ENCODE data around the gene STK26. TPM values are rescaled to one million over a fixed set of nuclear protein-coding genes. Genes with fewer than 3 reads are reported as not detected.
A peak's percentile ranks its signal among the peaks of the same experiment; 100 is the strongest.
"Not testable (repeated sequence)": the region's sequence is repeated elsewhere in the genome, so short reads cannot be mapped to it uniquely, and the experiment has no call there.

STK26 gene
- total RNA-seq, 1 donor from 2014 or later = 21.3 TPM

DNA sequence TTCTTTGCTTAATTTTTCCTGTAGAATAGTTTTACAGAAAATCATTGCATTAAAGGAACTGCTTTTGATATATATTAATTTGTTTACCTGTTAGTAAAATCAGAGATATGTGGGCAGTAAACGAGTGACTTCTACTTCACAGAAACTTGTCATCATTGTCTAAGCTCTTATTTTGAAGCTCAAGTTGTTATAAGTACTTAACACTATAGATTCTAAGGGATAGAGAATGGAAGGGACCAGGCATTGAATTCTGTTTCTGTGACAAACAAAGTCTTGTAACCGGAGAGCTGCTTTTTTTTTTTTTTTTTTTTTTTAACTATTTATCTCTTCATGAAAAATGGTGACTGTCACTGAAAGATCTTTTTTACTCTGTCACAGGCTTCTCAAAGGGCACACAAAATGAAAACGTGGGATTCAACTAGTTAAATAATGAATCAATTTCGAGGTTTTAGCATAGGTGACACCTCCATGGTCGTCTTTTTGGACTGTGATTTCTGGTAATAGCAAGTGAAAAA, 14.4 kb downstream of the STK26 start:
- no peak for DNase-seq (ENCODE audit: low spot score)

- no peak for DNase-seq (ENCODE audit: low spot score)
Measured at GRCh38 chrX:132040066-132040465, 17.0 kb downstream of the STK26 start.

- DNase-seq (ENCODE audit: low spot score) = no peak
Measured at GRCh38 chrX:132041015-132041414, 17.9 kb downstream of the STK26 start.

DNA sequence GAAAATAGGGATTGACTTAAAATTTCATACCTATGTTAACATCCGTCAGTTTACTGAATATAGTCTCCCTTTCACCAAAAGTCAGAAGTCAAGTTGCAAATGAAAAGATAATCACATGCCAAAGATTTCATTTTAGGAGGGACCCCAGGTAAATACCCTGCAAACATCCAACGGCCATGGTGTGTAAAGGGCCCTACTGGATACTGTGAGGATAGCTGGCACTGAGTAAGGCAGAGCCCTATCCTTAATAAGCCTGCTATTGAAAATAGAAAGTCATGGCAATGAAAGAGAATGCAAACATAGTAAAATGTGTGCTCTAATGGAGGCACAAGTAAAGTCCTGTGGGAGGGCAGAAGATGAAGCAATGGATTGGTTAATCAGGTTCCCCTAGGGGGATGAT, 20.9 kb downstream of the STK26 start:
- no peak for DNase-seq (ENCODE audit: low spot score)

DNA sequence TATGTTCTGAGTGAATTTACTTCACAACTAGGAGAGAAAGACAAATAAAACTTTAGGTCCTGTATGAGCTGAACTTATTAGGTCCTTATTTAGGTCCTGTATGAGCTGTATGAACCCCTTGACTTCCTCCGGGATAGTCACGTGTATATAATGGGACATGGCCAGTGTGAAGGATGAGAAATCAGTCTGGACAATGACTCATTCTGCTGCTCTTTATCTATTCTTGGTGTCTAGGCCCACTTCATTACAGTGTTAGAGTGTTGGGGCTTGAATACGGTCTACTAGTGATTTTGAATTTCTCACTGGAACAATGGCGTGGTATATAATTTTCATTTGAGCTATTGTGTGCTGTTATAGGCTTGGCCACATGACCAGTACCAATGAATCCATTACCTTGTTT, 21.9 kb downstream of the STK26 start:
- DNase-seq (ENCODE audit: low spot score) = no peak

GRCh38 chrX:132045456-132045855, 22.4 kb downstream of the STK26 start:
- DNase-seq (ENCODE audit: low spot score) = no peak

DNA sequence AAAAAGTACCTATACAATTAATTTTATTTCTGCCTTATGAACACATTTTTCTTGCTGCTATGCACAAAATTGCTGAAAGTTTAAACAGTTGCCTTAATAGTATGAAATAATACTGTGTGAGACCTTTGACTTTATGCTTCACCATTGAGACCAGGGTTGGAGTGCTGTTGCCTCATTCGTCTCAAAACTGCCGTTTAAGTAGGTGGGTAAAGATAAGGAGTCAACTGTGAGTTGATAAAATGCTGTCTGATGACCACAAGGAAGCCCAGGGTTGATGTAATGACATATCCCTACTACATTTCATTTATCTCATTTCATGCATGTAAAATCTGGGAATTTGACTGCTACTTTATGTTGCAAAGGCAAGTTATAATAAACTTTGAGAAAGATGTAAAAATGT, 23.4 kb downstream of the STK26 start:
- no peak for DNase-seq (ENCODE audit: low spot score)

GRCh38 chrX:132051778-132052177, 28.7 kb downstream of the STK26 start:
- DNase-seq (ENCODE audit: low spot score) = not testable (repeated sequence)

GRCh38 chrX:132058050-132058449, 34.9 kb downstream of the STK26 start:
- DNase-seq (ENCODE audit: low spot score) = no peak

- no peak for DNase-seq (ENCODE audit: low spot score)
Measured at GRCh38 chrX:132058975-132059374, 35.9 kb downstream of the STK26 start.

GRCh38 chrX:132059973-132060540, 37.0 kb downstream of the STK26 start:
- DNase-seq (ENCODE audit: low spot score) = no peak

DNA sequence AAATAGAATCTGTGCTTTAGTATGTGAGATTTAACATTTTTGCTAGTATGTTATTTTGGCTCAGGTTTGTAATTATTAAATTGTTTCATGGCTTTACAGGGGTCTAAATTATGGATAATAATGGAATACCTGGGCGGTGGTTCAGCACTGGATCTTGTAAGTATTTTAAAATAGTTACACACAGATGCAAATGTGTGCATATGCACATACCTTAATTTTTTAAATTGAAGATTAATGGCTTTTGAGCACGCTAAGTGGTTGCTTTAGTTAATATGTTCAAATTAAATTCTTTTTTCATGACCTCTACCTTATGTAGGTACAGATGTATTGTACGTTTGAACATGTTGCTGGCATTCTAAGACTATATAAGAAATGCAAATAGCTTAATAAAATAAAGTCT, 40.2 kb downstream of the STK26 start:
- DNase-seq (ENCODE audit: low spot score) = no peak

DNA sequence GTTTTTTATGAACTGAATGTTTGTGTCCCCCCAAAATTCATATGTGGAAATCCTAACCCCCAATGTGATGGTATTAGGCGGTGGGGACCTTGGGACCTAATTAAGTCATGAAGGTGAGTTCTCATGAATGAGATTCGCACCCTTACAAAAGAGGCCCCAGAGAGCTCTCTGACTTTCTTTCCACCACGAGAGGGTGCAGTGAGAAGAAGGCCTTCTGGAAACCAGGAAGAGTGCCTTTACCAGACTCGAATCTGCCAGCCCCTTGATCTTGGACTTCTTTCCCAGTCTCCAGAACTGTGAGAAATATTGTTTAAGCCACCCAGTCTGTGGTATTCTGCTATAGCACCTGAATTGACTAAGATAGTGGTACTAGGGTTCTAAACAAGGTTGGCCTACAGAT, 40.8 kb downstream of the STK26 start:
- DNase-seq (ENCODE audit: low spot score) = no peak

- no peak for DNase-seq (ENCODE audit: low spot score)
Measured at GRCh38 chrX:132068405-132068804, 45.3 kb downstream of the STK26 start.

GRCh38 chrX:132071254-132071653, 48.2 kb downstream of the STK26 start:
- no peak for DNase-seq (ENCODE audit: low spot score)

GRCh38 chrX:132077414-132077813, 54.3 kb downstream of the STK26 start:
- DNase-seq (ENCODE audit: low spot score) = no peak

- no peak for DNase-seq (ENCODE audit: low spot score)
Measured at GRCh38 chrX:132077912-132078311, 54.8 kb downstream of the STK26 start.

GRCh38 chrX:132085786-132086185, 62.7 kb downstream of the STK26 start:
- DNase-seq (ENCODE audit: low spot score) = no peak

- no peak for DNase-seq (ENCODE audit: low spot score)
Measured at GRCh38 chrX:132086672-132087071, 63.6 kb downstream of the STK26 start.

DNA sequence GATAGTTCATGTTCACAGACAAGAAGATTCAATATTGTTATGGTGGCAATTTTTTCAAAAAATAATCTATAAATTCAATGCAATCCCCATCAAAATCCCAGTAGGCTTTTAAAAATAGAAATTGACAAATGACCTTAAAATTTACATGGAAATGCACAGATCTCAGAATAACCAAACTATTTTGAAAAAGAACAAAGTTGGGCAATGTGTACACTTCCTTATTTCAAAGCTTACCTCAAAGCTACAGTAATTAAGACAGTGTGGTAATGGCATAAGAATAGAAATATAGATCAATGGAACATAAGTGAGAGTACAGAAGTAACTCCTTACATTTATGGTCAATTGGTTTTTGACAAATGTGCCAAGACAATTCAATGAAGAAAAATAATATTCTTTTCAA, 65.8 kb downstream of the STK26 start:
- DNase-seq (ENCODE audit: low spot score) = no peak

DNA sequence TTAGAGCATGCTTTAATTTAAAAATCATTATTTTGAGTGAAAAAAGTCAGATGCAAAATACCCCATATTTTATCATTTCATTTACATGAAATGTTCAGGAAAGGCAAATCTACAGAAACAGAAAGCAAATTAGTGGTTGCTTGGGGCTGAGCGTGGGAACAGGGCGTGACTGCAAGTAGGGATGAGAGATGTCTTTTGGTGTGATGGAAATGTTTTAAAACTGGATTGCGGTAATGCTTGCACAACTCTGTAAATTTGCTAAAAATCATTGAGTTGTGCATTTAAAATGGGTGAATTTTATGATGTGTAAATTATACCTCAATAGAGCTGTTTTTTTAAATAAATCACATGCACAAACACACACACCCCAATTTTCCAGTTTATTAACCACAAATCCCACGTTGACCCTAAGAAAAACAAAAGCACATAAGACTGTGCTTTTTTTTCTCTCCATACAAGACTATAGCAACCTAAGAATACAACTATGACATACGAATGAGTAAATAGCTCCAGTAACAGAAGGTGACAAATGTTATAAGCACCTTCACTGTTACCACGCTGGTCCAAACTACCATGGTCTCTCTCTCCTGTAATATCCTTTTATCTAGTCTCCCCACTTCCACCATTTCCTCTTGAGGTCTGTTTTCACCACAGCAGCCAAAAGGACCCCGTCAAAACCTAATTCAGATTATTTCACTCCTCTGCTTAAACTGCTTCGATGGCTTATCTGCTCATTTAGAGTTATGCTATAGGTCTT, 67.5 kb downstream of the STK26 start:
- no peak for DNase-seq (ENCODE audit: low spot score)

- peak; percentile 65 for DNase-seq (ENCODE audit: low spot score)
Measured at GRCh38 chrX:132092439-132093065, 69.5 kb downstream of the STK26 start.

GRCh38 chrX:132093239-132093860, 70.2 kb downstream of the STK26 start:
- no peak for DNase-seq (ENCODE audit: low spot score)
